ENCODE measurements around the gene GJE1. TPM values are rescaled to one million over a fixed set of nuclear protein-coding genes. Genes with fewer than 3 reads are reported as not detected.
A peak's percentile ranks its signal among the peaks of the same experiment; 100 is the strongest.

The GJE1 gene
- total RNA-seq, 1 donor from 2014 or later, result not detected

DNA sequence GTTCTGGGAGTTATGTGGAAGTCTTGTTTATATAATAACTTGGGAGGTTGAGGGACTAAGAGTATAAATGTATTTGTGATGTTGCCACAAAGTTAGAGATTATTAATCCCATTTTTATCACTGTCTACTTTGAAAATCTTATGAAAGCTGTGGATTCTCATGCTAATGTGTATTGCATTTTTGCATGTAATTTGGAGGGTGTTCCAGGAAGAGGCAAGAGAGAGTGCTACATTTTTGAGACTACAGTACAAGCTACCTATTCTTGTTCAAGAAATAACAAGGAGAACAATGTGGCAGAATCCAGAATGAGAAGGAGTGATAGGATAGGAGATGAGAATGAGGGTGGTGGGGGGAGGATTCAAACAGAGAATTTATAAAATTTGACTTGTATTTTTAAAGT is 49.3 kb downstream of the GJE1 start:
- H3K36me3 ChIP-seq (ENCODE audit: control insufficient read depth, insufficient read depth, low read length), result no peaks in the 10 kb centered on the region
- H3K4me3 ChIP-seq (ENCODE audit: low read depth, low read length), result no peak overlapping the region
- TF ChIP-seq, protein P1, sequence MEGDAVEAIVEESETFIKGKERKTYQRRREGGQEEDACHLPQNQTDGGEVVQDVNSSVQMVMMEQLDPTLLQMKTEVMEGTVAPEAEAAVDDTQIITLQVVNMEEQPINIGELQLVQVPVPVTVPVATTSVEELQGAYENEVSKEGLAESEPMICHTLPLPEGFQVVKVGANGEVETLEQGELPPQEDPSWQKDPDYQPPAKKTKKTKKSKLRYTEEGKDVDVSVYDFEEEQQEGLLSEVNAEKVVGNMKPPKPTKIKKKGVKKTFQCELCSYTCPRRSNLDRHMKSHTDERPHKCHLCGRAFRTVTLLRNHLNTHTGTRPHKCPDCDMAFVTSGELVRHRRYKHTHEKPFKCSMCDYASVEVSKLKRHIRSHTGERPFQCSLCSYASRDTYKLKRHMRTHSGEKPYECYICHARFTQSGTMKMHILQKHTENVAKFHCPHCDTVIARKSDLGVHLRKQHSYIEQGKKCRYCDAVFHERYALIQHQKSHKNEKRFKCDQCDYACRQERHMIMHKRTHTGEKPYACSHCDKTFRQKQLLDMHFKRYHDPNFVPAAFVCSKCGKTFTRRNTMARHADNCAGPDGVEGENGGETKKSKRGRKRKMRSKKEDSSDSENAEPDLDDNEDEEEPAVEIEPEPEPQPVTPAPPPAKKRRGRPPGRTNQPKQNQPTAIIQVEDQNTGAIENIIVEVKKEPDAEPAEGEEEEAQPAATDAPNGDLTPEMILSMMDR (IDR thresholded peaks at IDR 0.05; ENCODE audit: insufficient read depth, low read length, severe bottlenecking), result no peak
- no peak for DNase-seq (ENCODE audit: low read depth)
- H3K27me3 ChIP-seq (ENCODE audit: control insufficient read depth, insufficient read depth, low read length), result no peaks in the 10 kb centered on the region
- FAIRE-seq, result no peak

DNA sequence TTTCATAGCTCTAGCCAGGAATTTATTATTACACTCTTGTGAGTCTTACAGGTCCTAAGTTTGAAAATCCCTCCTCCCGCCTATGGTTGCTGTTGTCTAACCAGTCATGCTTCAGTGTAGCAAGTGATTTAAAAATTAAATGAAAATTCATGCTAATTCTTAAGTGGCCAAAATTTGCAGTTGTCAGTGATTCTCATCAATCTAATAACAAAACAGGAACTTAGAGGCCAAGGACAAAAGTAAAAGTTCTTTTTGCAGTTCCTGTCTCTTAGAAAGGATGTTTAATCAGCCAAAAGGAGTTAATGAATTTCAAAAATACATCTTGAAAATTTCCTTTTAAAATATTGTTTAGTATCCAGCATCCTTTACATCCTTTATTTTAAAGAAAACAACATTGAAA is 50.6 kb downstream of the GJE1 start:
- TF ChIP-seq, protein P1 (IDR thresholded peaks at IDR 0.05; ENCODE audit: insufficient read depth, low read length, severe bottlenecking), result no peak
- Histone ChIP-seq H3K4me3 (ENCODE audit: low read depth, low read length) (no peak overlapping the region), H3K27me3 (ENCODE audit: control insufficient read depth, insufficient read depth, low read length) (no peaks in the 10 kb centered on the region), H3K36me3 (ENCODE audit: control insufficient read depth, insufficient read depth, low read length) (no peaks in the 10 kb centered on the region)
- FAIRE-seq (no peak), DNase-seq (ENCODE audit: low read depth) (no peak)

DNA sequence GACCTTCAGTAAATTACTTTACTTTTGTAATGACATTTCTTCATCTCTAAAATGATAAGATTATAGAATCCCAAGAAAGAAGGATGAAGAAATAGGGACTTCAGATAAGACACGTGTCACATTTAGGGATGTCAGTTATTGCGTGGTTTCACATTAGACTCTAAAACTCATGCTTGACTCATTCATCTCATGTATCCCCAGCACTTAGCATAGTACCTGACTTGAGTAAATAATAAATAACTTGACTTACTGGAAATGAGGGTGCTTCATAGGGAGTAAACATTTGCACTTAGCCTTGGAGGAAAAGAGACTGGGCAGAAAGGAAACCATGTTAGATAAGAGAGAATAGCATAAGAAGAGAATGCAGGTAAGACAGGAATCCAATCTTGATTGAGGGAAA is 51.6 kb downstream of the GJE1 start:
- TF ChIP-seq, protein P1 (IDR thresholded peaks at IDR 0.05; ENCODE audit: insufficient read depth, low read length, severe bottlenecking), result no peak
- H3K27me3 ChIP-seq (ENCODE audit: control insufficient read depth, insufficient read depth, low read length), result no peaks in the 10 kb centered on the region
- DNase-seq (ENCODE audit: low read depth), result peak; percentile 65
- H3K36me3 ChIP-seq (ENCODE audit: control insufficient read depth, insufficient read depth, low read length), result no peaks in the 10 kb centered on the region
- H3K4me3 ChIP-seq (ENCODE audit: low read depth, low read length), result no peak overlapping the region
- FAIRE-seq, result no peak

Other genes with a start within 250 kb of the GJE1 start
- gene NMBR, start 14.2 kb downstream of the GJE1 start, total RNA-seq, result not detected in 2 replicates
- 37.1 and 44.8 TPM in 2 replicates for gene VTA1, start 14.3 kb downstream of the GJE1 start, total RNA-seq
- 12.4 and 20.1 TPM in 2 replicates for gene ADGRG6, start 169.1 kb downstream of the GJE1 start, total RNA-seq